Brain microvascular endothelial cell (primary cell): Measurements from ENCODE around the gene PPARA.

Experiments used
- DNase-seq: peaks from one replicate; pipeline ENCODE4 v3.0.0-alpha.2; 2020
- H3K27ac ChIP-seq: fragments of 250-450 bp; sonication (Bioruptor Pico); 2 replicates; pipeline ENCODE4 v1.5.1; 2020; ENCODE audit warnings: mild to moderate bottlenecking, moderate library complexity
- H3K27me3 ChIP-seq: fragments of 250-450 bp; sonication (Bioruptor Pico); replicated peaks from 2 replicates; pipeline ENCODE4 v1.5.1; 2020; ENCODE audit warnings: mild to moderate bottlenecking
- H3K36me3 ChIP-seq: fragments of 250-450 bp; sonication (Bioruptor Pico); replicated peaks from 2 replicates; pipeline ENCODE4 v1.5.1; 2020; ENCODE audit warnings: mild to moderate bottlenecking
- H3K4me3 ChIP-seq: 2 replicates; pipeline ENCODE4 v1.5.1; 2011; ENCODE audit warnings: low read depth, mild to moderate bottlenecking, control low read depth, low read length, moderate library complexity
- CTCF ChIP-seq: IDR thresholded peaks from 2 replicates; pipeline ENCODE4 v1.5.1; 2011; ENCODE audit warnings: low read depth, mild to moderate bottlenecking, moderate library complexity, low read length, control low read depth, inconsistent platforms; ENCODE audit errors: missing control alignments
- in situ Hi-C: cut with HindIII; loops from 2 replicates; pipeline ENCODE4 v1.10.0; 2017; ENCODE audit warnings: low sequenced_read_pairs, low pct_ligation_motif_present

Gene PPARA

GRCh38 chr22:46153930-46154329 is 3.6 kb downstream of the PPARA start:
- no peak for TF ChIP-seq CTCF
- no peak for DNase-seq
- no peaks in the 10 kb centered on the region for H3K36me3 ChIP-seq
- in situ Hi-C loops: no loop called here
- H3K4me3 ChIP-seq: no peak overlapping the region
- peaks cover 10% of the 10 kb centered on the region for H3K27me3 ChIP-seq
- H3K27ac ChIP-seq: no peak overlapping the region

- Histone ChIP-seq H3K27ac (no peak overlapping the region), H3K4me3 (no peak overlapping the region), H3K27me3 (no peaks in the 10 kb centered on the region), H3K36me3 (no peaks in the 10 kb centered on the region)
- in situ Hi-C loops: no loop called here
- DNase-seq: no peak
- TF ChIP-seq CTCF: no peak
Measured at GRCh38 chr22:46156031-46156430, 5.7 kb downstream of the PPARA start.

GRCh38 chr22:46158283-46158682 is 8.0 kb downstream of the PPARA start:
- no peak overlapping the region for H3K4me3 ChIP-seq
- H3K27ac ChIP-seq: no peak overlapping the region
- H3K27me3 ChIP-seq: no peaks in the 10 kb centered on the region
- TF ChIP-seq CTCF: no peak
- no peak for DNase-seq
- H3K36me3 ChIP-seq: no peaks in the 10 kb centered on the region
- in situ Hi-C loops: no loop called here

- Histone ChIP-seq H3K27me3 (no peaks in the 10 kb centered on the region), H3K4me3 (no peak overlapping the region), H3K36me3 (no peaks in the 10 kb centered on the region), H3K27ac (no peak overlapping the region)
- TF ChIP-seq CTCF: no peak
- DNase-seq: no peak
- in situ Hi-C loops: no loop called here
Measured at GRCh38 chr22:46159212-46159611, 8.9 kb downstream of the PPARA start.

- Histone ChIP-seq H3K27me3 (no peaks in the 10 kb centered on the region), H3K27ac (no peak overlapping the region), H3K4me3 (no peak overlapping the region), H3K36me3 (no peaks in the 10 kb centered on the region)
- in situ Hi-C loops: no loop called here
- no peak for DNase-seq
- no peak for TF ChIP-seq CTCF
Measured at GRCh38 chr22:46159777-46160176, 9.5 kb downstream of the PPARA start.

GRCh38 chr22:46162285-46162684 is 12.0 kb downstream of the PPARA start:
- TF ChIP-seq CTCF: no peak
- Histone ChIP-seq H3K4me3 (no peak overlapping the region), H3K27me3 (no peaks in the 10 kb centered on the region), H3K36me3 (no peaks in the 10 kb centered on the region), H3K27ac (no peak overlapping the region)
- no peak for DNase-seq
- in situ Hi-C loops: no loop called here
